ENCODE results near the gene BTBD6. TPM values are rescaled to one million over a fixed set of nuclear protein-coding genes. Genes with fewer than 3 reads are reported as not detected.

BTBD6 gene
- total RNA-seq, 4 donors from 2014 or later = 52.2 to 69.6 (median 64.4) TPM

GRCh38 chr14:105203701-105204100, 44.6 kb upstream of the BTBD6 start:
- Histone ChIP-seq H3K27me3 (peaks cover 41% of the 10 kb centered on the region), H3K9me3 (no peaks in the 10 kb centered on the region), H3K4me3 (no peak overlapping the region), H3K27ac (no peak overlapping the region), H3K4me1 (peaks cover 0 to 22% (median 8%) of the 10 kb centered on the region in 4 donors), H3K36me3 (no peaks in the 10 kb centered on the region)
- intact Hi-C loops (cut with DNase I; ENCODE audit: low total_unique reads) (no loop called here), in situ Hi-C loops (cut with MboI; ENCODE audit: low pct_ligation_motif_present in 1 of 4, low pct_unique_long_range_greater_than_20kb in 1 of 4, low sequenced_read_pairs in 3 of 4) (no loop called here)
- WGBS, 2 donors (ENCODE audit: low coverage in 1 of 2) = 63% methylated on average over 6 of the region's 6 CpGs; no CpG with 5 or more reads in 1 of the 2 donors
- TF ChIP-seq POLR2A (IDR thresholded peaks at IDR 0.05) (no peak), POLR2AphosphoS5 (IDR thresholded peaks at IDR 0.05) (no peak), EP300 (IDR thresholded peaks at IDR 0.05; ENCODE audit: low read depth) (no peak), CTCF (IDR thresholded peaks at IDR 0.05) (no peak)
- DNase-seq = no peak

GRCh38 chr14:105204206-105204930, 44.0 kb upstream of the BTBD6 start:
- Histone ChIP-seq H3K27me3 (peaks cover 34% of the 10 kb centered on the region), H3K36me3 (no peaks in the 10 kb centered on the region), H3K4me3 (no peak overlapping the region), H3K9me3 (no peaks in the 10 kb centered on the region), H3K4me1 (peaks cover 0 to 22% (median 8%) of the 10 kb centered on the region in 4 donors), H3K27ac (no peak overlapping the region)
- WGBS, 2 donors (ENCODE audit: low coverage in 1 of 2) = 45% methylated on average over 23 of the region's 24 CpGs; no CpG with 5 or more reads in 1 of the 2 donors
- in situ Hi-C loops (cut with MboI; ENCODE audit: low pct_ligation_motif_present in 1 of 4, low pct_unique_long_range_greater_than_20kb in 1 of 4, low sequenced_read_pairs in 3 of 4) (no loop called here), intact Hi-C loops (cut with DNase I; ENCODE audit: low total_unique reads) (no loop called here)
- peak; percentile 59 for DNase-seq
- TF ChIP-seq POLR2AphosphoS5 (IDR thresholded peaks at IDR 0.05) (peak in 1 of 3 donors; percentile 41), EP300 (IDR thresholded peaks at IDR 0.05; ENCODE audit: low read depth) (no peak), POLR2A (IDR thresholded peaks at IDR 0.05) (no peak), CTCF (IDR thresholded peaks at IDR 0.05) (no peak)

GRCh38 chr14:105204931-105205672, 43.2 kb upstream of the BTBD6 start:
- peaks cover 0 to 22% (median 8%) of the 10 kb centered on the region in 4 donors for H3K4me1 ChIP-seq
- peaks cover 27% of the 10 kb centered on the region for H3K27me3 ChIP-seq
- TF ChIP-seq EP300 (IDR thresholded peaks at IDR 0.05; ENCODE audit: low read depth) (no peak), CTCF (IDR thresholded peaks at IDR 0.05) (no peak), POLR2AphosphoS5 (IDR thresholded peaks at IDR 0.05) (no peak), POLR2A (IDR thresholded peaks at IDR 0.05) (no peak)
- in situ Hi-C loops (cut with MboI; ENCODE audit: low pct_ligation_motif_present in 1 of 4, low pct_unique_long_range_greater_than_20kb in 1 of 4, low sequenced_read_pairs in 3 of 4) = no loop called here
- no peak overlapping the region for H3K27ac ChIP-seq
- intact Hi-C loops (cut with DNase I; ENCODE audit: low total_unique reads) = no loop called here
- 44% methylated on average over 15 of the region's 21 CpGs; no CpG with 5 or more reads in 1 of the 2 donors for WGBS, 2 donors (ENCODE audit: low coverage in 1 of 2)
- DNase-seq = no peak
- H3K9me3 ChIP-seq = no peaks in the 10 kb centered on the region
- no peaks in the 10 kb centered on the region for H3K36me3 ChIP-seq
- H3K4me3 ChIP-seq = no peak overlapping the region

DNA sequence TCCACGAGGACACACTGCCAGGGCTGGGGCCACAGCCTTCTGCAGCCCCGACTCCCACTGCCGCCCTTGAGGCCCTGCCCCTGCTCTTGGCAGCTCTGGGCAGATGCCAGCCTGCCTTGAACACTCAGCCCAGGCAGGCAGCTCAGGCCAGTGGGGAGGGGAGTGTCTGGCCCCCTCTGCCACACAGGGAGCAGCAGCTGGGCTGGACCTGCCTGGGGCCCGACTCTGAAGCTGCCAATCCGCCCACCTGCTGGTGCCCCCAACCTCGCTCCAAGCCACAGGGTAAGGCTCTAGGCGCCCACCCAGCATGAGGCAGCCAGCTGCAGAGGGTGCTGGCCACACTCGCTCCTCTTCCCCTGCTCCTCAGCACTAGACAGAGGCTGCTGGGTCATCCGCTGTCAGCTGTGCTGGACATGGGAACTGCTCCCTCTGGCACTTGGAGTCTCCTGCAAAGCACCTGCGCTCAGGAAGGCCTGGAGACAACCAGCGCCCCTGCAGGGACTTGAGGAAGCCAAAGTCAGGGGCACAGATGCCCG, 42.6 kb upstream of the BTBD6 start:
- Histone ChIP-seq H3K27me3 (peaks cover 21% of the 10 kb centered on the region), H3K4me3 (no peak overlapping the region), H3K36me3 (no peaks in the 10 kb centered on the region), H3K4me1 (peaks cover 0 to 22% (median 8%) of the 10 kb centered on the region in 4 donors), H3K27ac (no peak overlapping the region), H3K9me3 (no peaks in the 10 kb centered on the region)
- DNase-seq = no peak
- no peak for TF ChIP-seq EP300 (IDR thresholded peaks at IDR 0.05; ENCODE audit: low read depth)
- TF ChIP-seq POLR2AphosphoS5 (IDR thresholded peaks at IDR 0.05) = peak in 1 of 3 donors; percentile 14
- intact Hi-C loops (cut with DNase I; ENCODE audit: low total_unique reads) = no loop called here
- in situ Hi-C loops (cut with MboI; ENCODE audit: low pct_ligation_motif_present in 1 of 4, low pct_unique_long_range_greater_than_20kb in 1 of 4, low sequenced_read_pairs in 3 of 4) = no loop called here
- 39% methylated on average over 9 of the region's 12 CpGs; no CpG with 5 or more reads in 1 of the 2 donors for WGBS, 2 donors (ENCODE audit: low coverage in 1 of 2)

Measured in transverse colon (tissue), 4 donors.